HepG2 (cell line): ENCODE results near the gene STX5. TPM values are rescaled to one million over a fixed set of nuclear protein-coding genes. Genes with fewer than 3 reads are reported as not detected.

Source experiments
- AHR ChIP-seq: IDR thresholded peaks from 2 replicates; pipeline ENCODE4 v1.6.1; 2018; ENCODE audit warnings: missing genetic modification reagents, missing compliant biosample characterization
- ARHGAP35 ChIP-seq: sonication (generic); formaldehyde crosslinking; IDR thresholded peaks from 2 replicates; pipeline ENCODE4 v1.9.0; 2022; ENCODE audit warnings: mild to moderate bottlenecking, inconsistent platforms, moderate library complexity, missing genetic modification reagents, borderline replicate concordance
- ATF7 ChIP-seq, 2 experiments: fragments of 450-650 bp in 1 of 2; sonication (generic) in 1 of 2; formaldehyde crosslinking in 1 of 2; IDR thresholded peaks; 2 replicates each; pipeline versions ENCODE4 v1.4.0 to v1.6.1; 2016 to 2020; ENCODE audit warnings: antibody characterized with exemption in 1 of 2, mild to moderate bottlenecking in 1 of 2, missing genetic modification reagents in 1 of 2
- BORCS8-MEF2B ChIP-seq: sonication (generic); formaldehyde crosslinking; IDR thresholded peaks from 2 replicates; pipeline ENCODE4 v1.8.0; 2022; ENCODE audit warnings: mild to moderate bottlenecking, missing genetic modification reagents
- CEBPG ChIP-seq: IDR thresholded peaks from 2 replicates; pipeline ENCODE4 v1.6.1; 2016
- KDM5B ChIP-seq: sonication (generic); formaldehyde crosslinking; IDR thresholded peaks from 2 replicates; pipeline ENCODE4 v1.4.0; 2020; ENCODE audit warnings: missing genetic modification reagents, mild to moderate bottlenecking, borderline replicate concordance
- KLF12 ChIP-seq: sonication (generic); formaldehyde crosslinking; IDR thresholded peaks from 2 replicates; pipeline ENCODE4 v1.4.0; 2020; ENCODE audit warnings: missing genetic modification reagents, borderline replicate concordance
- MEF2D ChIP-seq: sonication (generic); formaldehyde crosslinking; IDR thresholded peaks from 2 replicates; pipeline ENCODE4 v1.5.1; 2020; ENCODE audit warnings: mild to moderate bottlenecking, missing genetic modification reagents
- ONECUT2 ChIP-seq: sonication (generic); formaldehyde crosslinking; IDR thresholded peaks from 2 replicates; pipeline ENCODE4 v1.4.0; 2020; ENCODE audit warnings: missing genetic modification reagents
- PHF20 ChIP-seq: sonication (generic); formaldehyde crosslinking; IDR thresholded peaks from 2 replicates; pipeline ENCODE4 v1.5.0; 2020; ENCODE audit warnings: mild to moderate bottlenecking, missing genetic modification reagents
- SCMH1 ChIP-seq: sonication (generic); formaldehyde crosslinking; IDR thresholded peaks from 2 replicates; pipeline ENCODE4 v1.9.0; 2021; ENCODE audit warnings: missing genetic modification reagents, mild to moderate bottlenecking, borderline replicate concordance
- SRY ChIP-seq: sonication (generic); formaldehyde crosslinking; IDR thresholded peaks from 2 replicates; pipeline ENCODE4 v1.8.0; 2022; ENCODE audit warnings: mild to moderate bottlenecking, missing genetic modification reagents
- TBX2 ChIP-seq: sonication (generic); formaldehyde crosslinking; IDR thresholded peaks from 2 replicates; pipeline ENCODE4 v1.5.0; 2020; ENCODE audit warnings: missing genetic modification reagents, mild to moderate bottlenecking, borderline replicate concordance
- TOE1 ChIP-seq: sonication (generic); formaldehyde crosslinking; IDR thresholded peaks from 2 replicates; pipeline ENCODE4 v1.4.0; 2020; ENCODE audit warnings: mild to moderate bottlenecking, missing genetic modification reagents
- U2AF1 ChIP-seq: fragments of 200-400 bp; formaldehyde crosslinking; optimal IDR thresholded peaks from 2 replicates; pipeline ENCODE3; 2017; ENCODE audit warnings: mild to moderate bottlenecking, low read depth, low read length
- ZFY ChIP-seq: sonication (generic); formaldehyde crosslinking; IDR thresholded peaks from 2 replicates; pipeline ENCODE4 v1.4.0; 2020; ENCODE audit warnings: missing genetic modification reagents
- ZMYM4 ChIP-seq: sonication (generic); formaldehyde crosslinking; IDR thresholded peaks from 2 replicates; pipeline ENCODE4 v1.8.1; 2023; ENCODE audit warnings: mild to moderate bottlenecking, missing genetic modification reagents
- ZNF180 ChIP-seq: sonication (generic); formaldehyde crosslinking; IDR thresholded peaks from 2 replicates; pipeline ENCODE4 v1.4.0; 2020; ENCODE audit warnings: low read depth, missing genetic modification reagents, borderline replicate concordance
- ZNF225 ChIP-seq: sonication (generic); formaldehyde crosslinking; IDR thresholded peaks from 2 replicates; pipeline ENCODE4 v1.4.0; 2020; ENCODE audit warnings: mild to moderate bottlenecking, missing genetic modification reagents
- ZNF24 ChIP-seq: fragments of 450-650 bp; IDR thresholded peaks from 2 replicates; pipeline ENCODE4 v1.6.1; 2017; ENCODE audit warnings: antibody characterized with exemption, mild to moderate bottlenecking
- ZNF296 ChIP-seq: sonication (generic); formaldehyde crosslinking; conservative IDR thresholded peaks from 2 replicates; pipeline ENCODE4 v1.5.0; 2020; ENCODE audit warnings: mild to moderate bottlenecking, missing genetic modification reagents
- ZNF572 ChIP-seq: sonication (generic); formaldehyde crosslinking; IDR thresholded peaks from 2 replicates; pipeline ENCODE4 v1.5.1; 2020; ENCODE audit warnings: mild to moderate bottlenecking, missing genetic modification reagents
- ZNF746 ChIP-seq: sonication (generic); formaldehyde crosslinking; IDR thresholded peaks from 2 replicates; pipeline ENCODE4 v1.8.0; 2022; ENCODE audit warnings: mild to moderate bottlenecking, missing genetic modification reagents
- polyA plus RNA-seq, 8 experiments: library from polyadenylated mRNA; depleted of rRNA in 3 of 8; stranded (reverse) in 7 of 8; unstranded in 1 of 8; fragments of >200 nt; fragmentation: Illumina TruSeq in 4 of 8; extraction: Trizol in 4 of 8; gene quantifications; 2 replicates each; pipeline versions ENCODE4 v1.2.1 to v1.2.3, GENCODE V29; 2011 to 2016; ENCODE audit warnings: low read depth in 4 of 8, missing spikeins in 1 of 8, mixed read lengths in 1 of 8; ENCODE audit not compliant: insufficient read depth in 1 of 8
- total RNA-seq, 5 experiments: library from RNA; depleted of rRNA; stranded (reverse); fragments of >200 nt; fragmentation: Illumina TruSeq; extraction: Trizol; gene quantifications; 2 replicates each; pipeline ENCODE4 v1.2.3, GENCODE V29; 2016; ENCODE audit warnings: low read depth in 1 of 5
- TF ChIP-seq, protein P1 (sequence below): sonication (generic); formaldehyde crosslinking; IDR thresholded peaks from 2 replicates; pipeline ENCODE4 v1.9.0; 2021; ENCODE audit warnings: missing genetic modification reagents, borderline replicate concordance
- TF ChIP-seq, protein P2 (sequence below): sonication (generic); formaldehyde crosslinking; IDR thresholded peaks from 2 replicates; pipeline ENCODE4 v1.8.1; 2023; ENCODE audit warnings: mild to moderate bottlenecking, moderate library complexity, missing genetic modification reagents
- TF ChIP-seq, protein P3 (sequence below): sonication (generic); formaldehyde crosslinking; IDR thresholded peaks from 2 replicates; pipeline ENCODE4 v1.9.0; 2021; ENCODE audit warnings: missing genetic modification reagents, mild to moderate bottlenecking, borderline replicate concordance
- TF ChIP-seq, protein P4 (sequence below): sonication (generic); formaldehyde crosslinking; IDR thresholded peaks from 2 replicates; pipeline ENCODE4 v1.4.0; 2020; ENCODE audit warnings: missing genetic modification reagents, borderline replicate concordance

Gene STX5
- total and polyA plus RNA-seq, 2 of the 13 experiments (the other 11 are each of a cell fraction or from before 2014, with no cell fraction given): 26.9 to 30.0 TPM

DNA sequence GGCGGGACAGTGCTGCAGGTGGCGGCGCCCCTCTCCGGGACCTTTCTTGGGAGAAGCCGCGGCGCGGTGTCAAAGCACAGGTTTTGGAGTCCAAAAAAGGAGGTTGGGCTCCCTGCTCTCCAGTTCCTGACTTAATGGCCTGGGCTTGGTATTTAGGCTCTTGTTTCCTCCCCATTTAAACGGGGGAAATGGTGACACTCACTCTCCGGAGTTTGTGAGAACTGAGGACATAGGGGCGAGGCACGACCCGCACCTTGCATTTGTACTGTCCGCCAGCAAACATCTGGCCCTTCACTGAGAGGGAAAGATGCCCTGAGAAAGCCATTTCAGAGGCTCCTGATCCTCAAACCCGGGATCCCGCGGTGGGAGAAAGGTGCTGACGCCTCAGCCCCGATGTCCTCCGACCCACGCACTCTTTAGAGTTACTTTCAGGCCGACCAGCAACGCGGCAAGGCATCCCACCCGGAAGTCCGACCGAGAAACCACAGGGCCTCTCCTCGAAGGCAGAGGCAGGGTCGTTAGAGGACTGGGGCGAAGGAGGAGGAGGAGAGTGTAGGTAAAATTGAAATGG lies 10.4 kb upstream of the STX5 start (continued):
- TF ChIP-seq ONECUT2 (CRISPR knock-in tag) (no peak), TBX2 (CRISPR knock-in tag) (0 out of 2 replicates have a peak, but pooled peaks have one; percentile 39), MEF2D (CRISPR knock-in tag) (no peak), PHF20 (CRISPR knock-in tag) (peak; percentile 34; the same call in 1 of the 2 replicates), ZNF572 (CRISPR knock-in tag) (no peak), ZMYM4 (CRISPR knock-in tag) (0 out of 2 replicates have a peak, but pooled peaks have one; percentile 24), ZNF225 (no peak), TOE1 (CRISPR knock-in tag) (no peak), ZNF296 (CRISPR knock-in tag) (no peak), ZNF180 (CRISPR knock-in tag) (no peak), KDM5B (no peak; the same call in 1 of the 2 replicates), SCMH1 (CRISPR knock-in tag) (no peak), KLF12 (CRISPR knock-in tag) (no peak), SRY (CRISPR knock-in tag) (no peak), CEBPG (CRISPR knock-in tag) (no peak), ZNF24 (no peak), ATF7 (IDR thresholded peaks at IDR 0.05) (no peak), ATF7 (CRISPR knock-in tag; IDR thresholded peaks at IDR 0.05) (no peak), AHR (CRISPR knock-in tag) (no peak), BORCS8-MEF2B (CRISPR knock-in tag) (no peak), U2AF1 (no peak), ARHGAP35 (CRISPR knock-in tag) (no peak), ZFY (CRISPR knock-in tag) (no peak; the same call in 1 of the 2 replicates), ZNF746 (CRISPR knock-in tag) (no peak)
- TF ChIP-seq, protein P1, sequence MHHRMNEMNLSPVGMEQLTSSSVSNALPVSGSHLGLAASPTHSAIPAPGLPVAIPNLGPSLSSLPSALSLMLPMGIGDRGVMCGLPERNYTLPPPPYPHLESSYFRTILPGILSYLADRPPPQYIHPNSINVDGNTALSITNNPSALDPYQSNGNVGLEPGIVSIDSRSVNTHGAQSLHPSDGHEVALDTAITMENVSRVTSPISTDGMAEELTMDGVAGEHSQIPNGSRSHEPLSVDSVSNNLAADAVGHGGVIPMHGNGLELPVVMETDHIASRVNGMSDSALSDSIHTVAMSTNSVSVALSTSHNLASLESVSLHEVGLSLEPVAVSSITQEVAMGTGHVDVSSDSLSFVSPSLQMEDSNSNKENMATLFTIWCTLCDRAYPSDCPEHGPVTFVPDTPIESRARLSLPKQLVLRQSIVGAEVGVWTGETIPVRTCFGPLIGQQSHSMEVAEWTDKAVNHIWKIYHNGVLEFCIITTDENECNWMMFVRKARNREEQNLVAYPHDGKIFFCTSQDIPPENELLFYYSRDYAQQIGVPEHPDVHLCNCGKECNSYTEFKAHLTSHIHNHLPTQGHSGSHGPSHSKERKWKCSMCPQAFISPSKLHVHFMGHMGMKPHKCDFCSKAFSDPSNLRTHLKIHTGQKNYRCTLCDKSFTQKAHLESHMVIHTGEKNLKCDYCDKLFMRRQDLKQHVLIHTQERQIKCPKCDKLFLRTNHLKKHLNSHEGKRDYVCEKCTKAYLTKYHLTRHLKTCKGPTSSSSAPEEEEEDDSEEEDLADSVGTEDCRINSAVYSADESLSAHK (CRISPR knock-in tag): no peak
- TF ChIP-seq, protein P2, sequence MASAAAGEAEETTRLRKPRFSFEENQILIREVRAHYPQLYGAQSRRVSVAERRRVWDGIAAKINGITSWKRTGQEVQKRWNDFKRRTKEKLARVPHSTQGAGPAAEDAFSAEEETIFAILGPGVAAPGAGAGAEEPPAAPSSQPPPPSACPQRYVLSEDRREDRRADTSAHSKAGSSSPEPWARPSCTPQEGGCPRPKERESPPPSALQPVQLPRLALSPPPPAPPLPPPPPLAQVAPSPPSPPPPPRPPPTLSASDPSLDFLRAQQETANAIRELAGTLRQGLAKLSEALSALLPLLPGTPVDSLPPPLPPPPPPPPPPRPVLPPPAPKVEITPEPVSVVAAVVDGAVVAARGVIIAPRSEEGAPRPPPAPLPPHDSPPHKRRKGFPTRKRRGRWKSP: no peak
- TF ChIP-seq, protein P3, sequence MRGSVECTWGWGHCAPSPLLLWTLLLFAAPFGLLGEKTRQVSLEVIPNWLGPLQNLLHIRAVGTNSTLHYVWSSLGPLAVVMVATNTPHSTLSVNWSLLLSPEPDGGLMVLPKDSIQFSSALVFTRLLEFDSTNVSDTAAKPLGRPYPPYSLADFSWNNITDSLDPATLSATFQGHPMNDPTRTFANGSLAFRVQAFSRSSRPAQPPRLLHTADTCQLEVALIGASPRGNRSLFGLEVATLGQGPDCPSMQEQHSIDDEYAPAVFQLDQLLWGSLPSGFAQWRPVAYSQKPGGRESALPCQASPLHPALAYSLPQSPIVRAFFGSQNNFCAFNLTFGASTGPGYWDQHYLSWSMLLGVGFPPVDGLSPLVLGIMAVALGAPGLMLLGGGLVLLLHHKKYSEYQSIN (CRISPR knock-in tag): no peak
- TF ChIP-seq, protein P4, sequence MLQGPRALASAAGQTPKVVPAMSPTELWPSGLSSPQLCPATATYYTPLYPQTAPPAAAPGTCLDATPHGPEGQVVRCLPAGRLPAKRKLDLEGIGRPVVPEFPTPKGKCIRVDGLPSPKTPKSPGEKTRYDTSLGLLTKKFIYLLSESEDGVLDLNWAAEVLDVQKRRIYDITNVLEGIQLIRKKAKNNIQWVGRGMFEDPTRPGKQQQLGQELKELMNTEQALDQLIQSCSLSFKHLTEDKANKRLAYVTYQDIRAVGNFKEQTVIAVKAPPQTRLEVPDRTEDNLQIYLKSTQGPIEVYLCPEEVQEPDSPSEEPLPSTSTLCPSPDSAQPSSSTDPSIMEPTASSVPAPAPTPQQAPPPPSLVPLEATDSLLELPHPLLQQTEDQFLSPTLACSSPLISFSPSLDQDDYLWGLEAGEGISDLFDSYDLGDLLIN (CRISPR knock-in tag): no peak
